ELR (cell line): ENCODE results near the gene ZDHHC24.

Source experiments
- DNase-seq: peaks from one replicate; pipeline ENCODE4 v3.0.0-alpha.2; 2015; ENCODE audit warnings: low read depth

The ZDHHC24 gene

GRCh38 chr11:66471142-66471541 lies 74.7 kb downstream of the ZDHHC24 start:
- no peak for DNase-seq
